H1 (cell line): Measurements from ENCODE around the gene HLTF. TPM values are rescaled to one million over a fixed set of nuclear protein-coding genes. Genes with fewer than 3 reads are reported as not detected.

ENCODE experiments used
- CTCF ChIA-PET: fragments of 300-600 bp; sonication (Branson Sonifier 250); formaldehyde crosslinking; loops from one replicate; lab custom pipeline; 2021; ENCODE audit not compliant: partially characterized antibody; lab: Charles Lee
- POLR2A ChIA-PET: fragments of 300-600 bp; sonication (Branson Sonifier 250); formaldehyde crosslinking; loops from one replicate; lab custom pipeline; 2021; ENCODE audit warnings: inconsistent platforms; ENCODE audit not compliant: partially characterized antibody; lab: Charles Lee
- DNase-seq, 2 experiments: peaks; one replicate each; pipeline versions ENCODE4 v3.0.0 to v3.0.0-alpha.2; 2010 to 2022; ENCODE audit warnings: low spot score in 2 of 2, low read depth in 1 of 2, mixed read lengths in 1 of 2
- FAIRE-seq: peaks from 2 replicates; lab custom pipeline; 2011; peaks lifted over from hg19 to GRCh38; lab: Jason Lieb, UNC
- H2AFZ ChIP-seq: 2 replicates; pipeline ENCODE4 v1.8.1; 2012; ENCODE audit warnings: low read length, inconsistent platforms
- H2AK5ac ChIP-seq: 2 replicates; pipeline ENCODE4 v1.6.1; 2013; ENCODE audit warnings: low read depth, low read length
- H2BK120ac ChIP-seq: replicated peaks from 2 replicates; pipeline ENCODE3; 2013; ENCODE audit warnings: low read depth, low read length, inconsistent platforms
- H2BK12ac ChIP-seq: 2 replicates; pipeline ENCODE4 v1.6.1; 2013; ENCODE audit warnings: low read depth, low read length
- H2BK15ac ChIP-seq: 2 replicates; pipeline ENCODE4 v1.6.1; 2013; ENCODE audit warnings: low read length
- H2BK20ac ChIP-seq: 2 replicates; pipeline ENCODE4 v1.6.1; 2013; ENCODE audit warnings: low read length
- H2BK5ac ChIP-seq: 2 replicates; pipeline ENCODE4 v1.6.1; 2013; ENCODE audit warnings: low read depth, low read length
- H3K14ac ChIP-seq: 2 replicates; pipeline ENCODE4 v1.6.1; 2013; ENCODE audit warnings: inconsistent platforms; ENCODE audit not compliant: insufficient read length
- H3K18ac ChIP-seq: 2 replicates; pipeline ENCODE4 v1.6.1; 2013; ENCODE audit warnings: low read length; ENCODE audit errors: extremely low read depth
- H3K23ac ChIP-seq: 2 replicates; pipeline ENCODE4 v1.6.1; 2013; ENCODE audit warnings: inconsistent platforms; ENCODE audit not compliant: insufficient read length
- H3K23me2 ChIP-seq: 2 replicates; pipeline ENCODE4 v1.6.1; 2013; ENCODE audit warnings: low read depth, low read length
- H3K27ac ChIP-seq: 2 replicates; pipeline ENCODE4 v1.6.1; 2011; ENCODE audit warnings: low read depth, low read length, inconsistent platforms
- H3K27me3 ChIP-seq, 4 experiments: replicated peaks in 1 of 4; 1 replicate in 1 of 4; 2 replicates in 3 of 4; pipeline versions ENCODE4 v1.6.1 to v1.8.1; 2011 to 2013; ENCODE audit warnings: low read length in 3 of 4, mild to moderate bottlenecking in 3 of 4, inconsistent platforms in 2 of 4, mixed read lengths in 2 of 4, moderate library complexity in 1 of 4; ENCODE audit not compliant: control insufficient read depth in 3 of 4, insufficient read depth in 3 of 4; ENCODE audit errors: extremely low read depth in 1 of 4
- H3K36me3 ChIP-seq, 4 experiments: 2 replicates each; pipeline versions ENCODE4 v1.6.1 to v1.8.1; 2011 to 2013; ENCODE audit warnings: mild to moderate bottlenecking in 4 of 4, low read length in 3 of 4, moderate library complexity in 2 of 4, control low read depth in 1 of 4, inconsistent platforms in 1 of 4; ENCODE audit not compliant: insufficient read depth in 4 of 4, control insufficient read depth in 2 of 4
- H3K4ac ChIP-seq: replicated peaks from 2 replicates; pipeline ENCODE3; 2013; ENCODE audit warnings: low read length, low read depth, mixed read lengths, inconsistent platforms; ENCODE audit not compliant: insufficient read length
- H3K4me1 ChIP-seq, 4 experiments: replicated peaks in 1 of 4; 1 replicate in 1 of 4; 2 replicates in 3 of 4; pipeline versions ENCODE4 v1.6.1 to v1.8.1; 2011 to 2013; ENCODE audit warnings: low read length in 3 of 4, inconsistent platforms in 2 of 4, mixed read lengths in 1 of 4; ENCODE audit not compliant: insufficient read depth in 4 of 4, control insufficient read depth in 3 of 4
- H3K4me2 ChIP-seq, 2 experiments: 2 replicates each; pipeline versions ENCODE4 v1.6.1 to v1.8.1; 2011 to 2013; ENCODE audit warnings: low read depth in 2 of 2, low read length in 2 of 2, control low read depth in 1 of 2, inconsistent platforms in 1 of 2, mild to moderate bottlenecking in 1 of 2; ENCODE audit not compliant: insufficient read depth in 1 of 2
- H3K4me3 ChIP-seq, 4 experiments: fragments of 200-600, 300-600 bp in 1 of 4; sonication (generic), shearing (Covaris generic), sonication (Bioruptor Twin) in 1 of 4; 2 replicates each; pipeline versions ENCODE4 v1.5.1 to v1.8.1; 2011 to 2016; ENCODE audit warnings: low read length in 4 of 4, low read depth in 3 of 4, control low read depth in 2 of 4, inconsistent platforms in 2 of 4, mild to moderate bottlenecking in 2 of 4, mixed read lengths in 1 of 4, moderate library complexity in 1 of 4; ENCODE audit not compliant: insufficient read depth in 2 of 4; ENCODE audit errors: extremely low read depth in 1 of 4
- H3K56ac ChIP-seq: replicated peaks from 2 replicates; pipeline ENCODE3; 2013; ENCODE audit warnings: low read depth, mild to moderate bottlenecking, mixed read lengths, low read length, inconsistent platforms; ENCODE audit not compliant: insufficient read length
- H3K79me1 ChIP-seq: 2 replicates; pipeline ENCODE4 v1.6.1; 2013; ENCODE audit warnings: low read depth, low read length, control low read depth
- H3K79me2 ChIP-seq, 2 experiments: 2 replicates each; pipeline versions ENCODE4 v1.6.1 to v1.8.1; 2012 to 2013; ENCODE audit warnings: low read length in 2 of 2, mild to moderate bottlenecking in 2 of 2, inconsistent platforms in 1 of 2; ENCODE audit not compliant: insufficient read depth in 2 of 2, control insufficient read depth in 1 of 2
- H3K9ac ChIP-seq, 4 experiments: replicated peaks in 1 of 4; 1 replicate in 1 of 4; 2 replicates in 3 of 4; pipeline versions ENCODE4 v1.6.1 to v1.8.1; 2011 to 2013; ENCODE audit warnings: low read depth in 3 of 4, low read length in 3 of 4, control low read depth in 2 of 4, mild to moderate bottlenecking in 2 of 4, moderate library complexity in 2 of 4, inconsistent platforms in 1 of 4; ENCODE audit errors: extremely low read depth in 1 of 4
- H3K9me3 ChIP-seq, 2 experiments: 2 replicates each; pipeline versions ENCODE4 v1.6.1 to v1.8.1; 2012 to 2013; ENCODE audit warnings: mild to moderate bottlenecking in 2 of 2, moderate library complexity in 2 of 2, control low read depth in 1 of 2, inconsistent platforms in 1 of 2, low read depth in 1 of 2, low read length in 1 of 2, mixed read lengths in 1 of 2; ENCODE audit not compliant: insufficient read depth in 2 of 2
- H4K20me1 ChIP-seq, 2 experiments: replicated peaks in 1 of 2; 2 replicates each; pipeline versions ENCODE3 to v1.8.1; 2011 to 2013; ENCODE audit warnings: inconsistent platforms in 2 of 2, low read length in 2 of 2, mild to moderate bottlenecking in 1 of 2; ENCODE audit not compliant: insufficient read depth in 2 of 2, control insufficient read depth in 1 of 2
- H4K5ac ChIP-seq: 2 replicates; pipeline ENCODE4 v1.6.1; 2013; ENCODE audit warnings: low read length, low read depth, mixed read lengths, inconsistent platforms; ENCODE audit not compliant: insufficient read length
- H4K8ac ChIP-seq: 2 replicates; pipeline ENCODE4 v1.8.0; 2013; ENCODE audit warnings: mild to moderate bottlenecking, moderate library complexity, low read length, inconsistent platforms; ENCODE audit not compliant: insufficient read depth; ENCODE audit errors: extremely low read depth
- H4K91ac ChIP-seq: replicated peaks from 2 replicates; pipeline ENCODE3; 2013; ENCODE audit warnings: low read length, mixed read lengths, inconsistent platforms; ENCODE audit not compliant: insufficient read length
- HDAC6 ChIP-seq: IDR thresholded peaks from one replicate; pipeline ENCODE4 v1.7.1; 2012; ENCODE audit warnings: low read depth, mild to moderate bottlenecking, inconsistent platforms, low read length, moderate library complexity
- KDM4A ChIP-seq: IDR thresholded peaks from one replicate; pipeline ENCODE4 v1.7.1; 2012; ENCODE audit warnings: low read depth, mild to moderate bottlenecking, moderate library complexity, low read length, inconsistent platforms; ENCODE audit not compliant: severe bottlenecking
- WGBS, 2 experiments: shearing (Covaris generic) in 1 of 2; methylation state at CpG; one replicate each; pipeline versions ENCODE4 v1.1.6 to v1.1.7; 2013 to 2015; ENCODE audit warnings: low lambda C conversion rate in 2 of 2, mixed read lengths in 2 of 2, inconsistent platforms in 1 of 2, low coverage in 1 of 2, missing lambda C conversion rate in 1 of 2; ENCODE audit not compliant: insufficient replicate concordance in 2 of 2, insufficient coverage in 1 of 2, insufficient read length in 1 of 2; ENCODE audit errors: extremely low coverage in 1 of 2, missing lambda C conversion rate in 1 of 2; 5-methylcytosine and 5-hydroxymethylcytosine counted together
- polyA plus RNA-seq, 7 experiments: library from polyadenylated mRNA; depleted of rRNA in 3 of 7; stranded (reverse) in 5 of 7; unstranded in 2 of 7; fragments of >200 nt in 5 of 7; fragments of 200-250 nt in 2 of 7; gene quantifications; 1 replicate in 5 of 7; 2 replicates in 1 of 7; 4 replicates in 1 of 7; pipeline versions ENCODE4 v1.2.1 to v1.2.3, GENCODE V29; 2011 to 2013; ENCODE audit warnings: missing spikeins in 2 of 7, mixed read lengths in 2 of 7
- total RNA-seq: library from RNA; stranded (reverse); fragmentation: NEBNext Ultra II Directional; extraction: Animal tissue kit (Norgen Biotek cat#: 25700); gene quantifications from 2 replicates; pipeline ENCODE4 v1.2.1, GENCODE V29; 2021

Gene HLTF
- total and polyA plus RNA-seq, 2 of the 8 experiments (the other 6 are each of a cell fraction or from before 2014, with no cell fraction given), result 18.1 to 60.3 TPM

GRCh38 chr3:149042789-149043386 lies 43.4 kb downstream of the HLTF start:
- no peak overlapping the region for H3K14ac ChIP-seq
- no peak overlapping the region for H2AK5ac ChIP-seq
- H3K4ac ChIP-seq, result no peak overlapping the region
- H4K5ac ChIP-seq, result no peak overlapping the region
- H3K9me3 ChIP-seq, result no peaks in the 10 kb centered on the region
- H3K27me3 ChIP-seq, result no peaks in the 10 kb centered on the region
- H2BK5ac ChIP-seq, result no peak overlapping the region
- no peak overlapping the region for H2BK15ac ChIP-seq
- H2BK120ac ChIP-seq, result no peak overlapping the region
- H3K23ac ChIP-seq, result no peak overlapping the region
- H3K4me2 ChIP-seq, result no peak overlapping the region
- no peak for FAIRE-seq
- DNase-seq, result no peak
- no peaks in the 10 kb centered on the region for H3K79me1 ChIP-seq
- no peak overlapping the region for H2BK20ac ChIP-seq
- no peaks in the 10 kb centered on the region for H3K4me1 ChIP-seq
- H4K91ac ChIP-seq, result no peak overlapping the region
- H3K56ac ChIP-seq, result no peak overlapping the region
- POLR2A ChIA-PET, result interaction anchor here (1.2 to 2.3 kb wide), 2 partner anchors 15 to 45 kb away, joined by 3 to 6 read pairs; no protein-coding TSS in a partner anchor
- peaks cover 4 to 75% (median 14%) of the 10 kb centered on the region in 4 experiments; a peak in 7 of 8 replicates for H3K36me3 ChIP-seq
- H3K23me2 ChIP-seq, result no peaks in the 10 kb centered on the region; the same call in 1 of the 2 replicates
- WGBS, 2 experiments, result 83% methylated on average over 1 of the region's 1 CpG; no CpG with 5 or more reads in 1 of the 2 experiments
- no peak overlapping the region for H3K27ac ChIP-seq
- no peak for TF ChIP-seq HDAC6
- TF ChIP-seq KDM4A, result no peak
- TF ChIP-seq, all 59 proteins: peak for 0
- Histone ChIP-seq H2BK12ac (no peak overlapping the region), H3K18ac (no peak overlapping the region), H2AFZ (no peak overlapping the region), H3K79me2 (no peaks in the 10 kb centered on the region), H4K8ac (no peak overlapping the region), H3K4me3 (no peak overlapping the region), H4K20me1 (no peaks in the 10 kb centered on the region), H3K9ac (no peak overlapping the region)
- CTCF ChIA-PET, result interaction anchor here (0.6 to 1.5 kb wide), 6 partner anchors 13 to 451 kb away, joined by 3 to 4 read pairs (median 3); no protein-coding TSS in a partner anchor
